ENCODE data around the gene ELMO1.

DNA sequence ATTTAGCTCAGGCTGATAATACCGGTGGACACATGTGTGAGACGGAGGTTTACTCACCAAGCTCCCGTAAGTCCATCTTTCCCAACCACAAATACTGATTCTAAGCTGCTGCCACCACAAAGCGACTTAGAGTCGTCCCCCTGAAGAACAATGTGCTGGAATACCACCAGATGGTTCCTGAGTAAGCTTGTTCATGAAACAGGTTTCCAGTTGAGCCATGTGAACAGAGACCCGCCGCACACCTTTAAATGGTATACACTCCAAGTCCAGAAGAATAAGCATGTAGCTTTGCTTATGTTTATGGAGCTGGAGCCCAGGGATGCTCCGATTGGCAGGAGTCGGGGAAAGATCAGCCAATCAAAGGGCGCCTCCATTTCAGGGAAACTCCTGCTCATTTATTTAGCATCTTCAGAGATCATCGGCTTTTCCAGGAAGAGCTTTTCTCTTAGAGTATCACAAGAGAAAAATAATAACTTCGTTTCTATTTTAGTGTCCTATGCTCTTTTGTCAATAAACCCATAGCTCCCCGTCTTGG lies 462.7 kb downstream of the ELMO1 start:
- TF ChIP-seq, protein P1, sequence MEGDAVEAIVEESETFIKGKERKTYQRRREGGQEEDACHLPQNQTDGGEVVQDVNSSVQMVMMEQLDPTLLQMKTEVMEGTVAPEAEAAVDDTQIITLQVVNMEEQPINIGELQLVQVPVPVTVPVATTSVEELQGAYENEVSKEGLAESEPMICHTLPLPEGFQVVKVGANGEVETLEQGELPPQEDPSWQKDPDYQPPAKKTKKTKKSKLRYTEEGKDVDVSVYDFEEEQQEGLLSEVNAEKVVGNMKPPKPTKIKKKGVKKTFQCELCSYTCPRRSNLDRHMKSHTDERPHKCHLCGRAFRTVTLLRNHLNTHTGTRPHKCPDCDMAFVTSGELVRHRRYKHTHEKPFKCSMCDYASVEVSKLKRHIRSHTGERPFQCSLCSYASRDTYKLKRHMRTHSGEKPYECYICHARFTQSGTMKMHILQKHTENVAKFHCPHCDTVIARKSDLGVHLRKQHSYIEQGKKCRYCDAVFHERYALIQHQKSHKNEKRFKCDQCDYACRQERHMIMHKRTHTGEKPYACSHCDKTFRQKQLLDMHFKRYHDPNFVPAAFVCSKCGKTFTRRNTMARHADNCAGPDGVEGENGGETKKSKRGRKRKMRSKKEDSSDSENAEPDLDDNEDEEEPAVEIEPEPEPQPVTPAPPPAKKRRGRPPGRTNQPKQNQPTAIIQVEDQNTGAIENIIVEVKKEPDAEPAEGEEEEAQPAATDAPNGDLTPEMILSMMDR (IDR thresholded peaks at IDR 0.05) = no peak
- no peak for TF ChIP-seq POLR2A (IDR thresholded peaks at IDR 0.05)

Measured in lower leg skin (tissue), 3 donors.